Thyroid gland (tissue), 4 donors: ENCODE data around the gene EML1. TPM values are rescaled to one million over a fixed set of nuclear protein-coding genes. Genes with fewer than 3 reads are reported as not detected.

Experiments used
- DNase-seq, 2 donors: peaks; one replicate each; pipeline ENCODE4 v3.0.0-alpha.2; 2019
- H3K27ac ChIP-seq, 3 donors: fragments of 200-600 bp; sonication (generic); 1 replicate in 2 of 3; 2 replicates in 1 of 3; pipeline ENCODE4 v1.5.1; 2016 to 2019; ENCODE audit warnings: mild to moderate bottlenecking in 1 of 3, moderate library complexity in 1 of 3
- H3K27me3 ChIP-seq: fragments of 200-600 bp; sonication (generic); one replicate; pipeline ENCODE4 v1.5.1; 2019
- H3K36me3 ChIP-seq, 2 donors: fragments of 200-600 bp; sonication (generic); one replicate each; pipeline ENCODE4 v1.5.1; 2016 to 2019
- H3K4me1 ChIP-seq, 2 donors: fragments of 200-600 bp; sonication (generic); one replicate each; pipeline ENCODE4 v1.5.1; 2017 to 2019
- H3K4me3 ChIP-seq, 3 donors: fragments of 200-600 bp; sonication (generic); replicated peaks in 1 of 3; 1 replicate in 2 of 3; 2 replicates in 1 of 3; pipeline ENCODE4 v1.5.1; 2016; ENCODE audit warnings: mild to moderate bottlenecking in 1 of 3
- H3K9me3 ChIP-seq: fragments of 200-600 bp; sonication (generic); one replicate; pipeline ENCODE4 v1.5.1; 2017
- CTCF ChIP-seq, 6 experiments: fragments of 200-600 bp in 3 of 6; fragments of 450-650 bp in 3 of 6; sonication (generic) in 3 of 6; IDR thresholded peaks; one replicate each; pipeline ENCODE4 v1.5.1; 2016 to 2019; ENCODE audit warnings: antibody characterized with exemption in 6 of 6, mild to moderate bottlenecking in 2 of 6, inconsistent platforms in 1 of 6, moderate library complexity in 1 of 6
- POLR2A ChIP-seq, 2 donors: fragments of 450-650 bp; IDR thresholded peaks; one replicate each; pipeline ENCODE4 v1.6.1; 2017; ENCODE audit warnings: antibody characterized with exemption in 2 of 2, mild to moderate bottlenecking in 2 of 2, moderate library complexity in 1 of 2
- WGBS, 2 donors: methylation state at CpG; one replicate each; pipeline ENCODE4 v1.1.5; 2017; 5-methylcytosine and 5-hydroxymethylcytosine counted together
- intact Hi-C: fragments of 100-400 bp; cut with DNase I; formaldehyde crosslinking; loops from one replicate; pipeline ENCODE4 v1.15.1; 2023
- total RNA-seq, 4 donors: library from RNA; depleted of rRNA; stranded (reverse); fragments of >200 nt; gene quantifications; one replicate each; pipeline ENCODE4 v1.2.3, GENCODE V29; 2016

Gene EML1
- total RNA-seq, 4 donors from 2014 or later, result 24.2 to 58.7 (median 37.9) TPM

- DNase-seq, result no peak
- no peaks in the 10 kb centered on the region for H3K9me3 ChIP-seq
- H3K4me1 ChIP-seq, result peaks cover 4 to 27% of the 10 kb centered on the region in 2 donors
- intact Hi-C loops, result no loop called here
- no peak overlapping the region for H3K27ac ChIP-seq
- no peak overlapping the region for H3K4me3 ChIP-seq
- H3K36me3 ChIP-seq, result no peaks in the 10 kb centered on the region
- no peaks in the 10 kb centered on the region for H3K27me3 ChIP-seq
- TF ChIP-seq POLR2A (IDR thresholded peaks at IDR 0.05), result no peak
- TF ChIP-seq CTCF (IDR thresholded peaks at IDR 0.05), result no peak
These were observed 62.1 kb downstream of the EML1 start for GRCh38 chr14:99855271-99855670.

GRCh38 chr14:99857551-99857950 is 64.3 kb downstream of the EML1 start:
- peaks cover 0 to 9% of the 10 kb centered on the region in 2 donors for H3K4me1 ChIP-seq

GRCh38 chr14:99860219-99860618 is 67.0 kb downstream of the EML1 start:
- intact Hi-C loops, result no loop called here

More at GRCh38 chr14:99857551-99857950, 64.3 kb downstream of the EML1 start:
- no peaks in the 10 kb centered on the region for H3K27me3 ChIP-seq
- H3K36me3 ChIP-seq, result no peaks in the 10 kb centered on the region
- no peak for DNase-seq
- WGBS, 2 donors, result 93 to 94% methylated on average over 1 of the region's 1 CpG
- no peak overlapping the region for H3K4me3 ChIP-seq
- TF ChIP-seq POLR2A (IDR thresholded peaks at IDR 0.05) (no peak), CTCF (IDR thresholded peaks at IDR 0.05) (no peak)
- intact Hi-C loops, result no loop called here
- no peak overlapping the region for H3K27ac ChIP-seq
- H3K9me3 ChIP-seq, result no peaks in the 10 kb centered on the region

GRCh38 chr14:99862136-99862535 is 68.9 kb downstream of the EML1 start:
- H3K4me1 ChIP-seq, result peaks cover 4 to 9% of the 10 kb centered on the region in 2 donors
- no peak overlapping the region for H3K4me3 ChIP-seq
- H3K27me3 ChIP-seq, result no peaks in the 10 kb centered on the region
- H3K36me3 ChIP-seq, result no peaks in the 10 kb centered on the region
- no peak overlapping the region for H3K27ac ChIP-seq
- intact Hi-C loops, result no loop called here
- DNase-seq, result no peak
- no peaks in the 10 kb centered on the region for H3K9me3 ChIP-seq
- no peak for TF ChIP-seq POLR2A (IDR thresholded peaks at IDR 0.05)
- TF ChIP-seq CTCF (IDR thresholded peaks at IDR 0.05), result no peak
- 97 to 98% methylated on average over 4 of the region's 4 CpGs for WGBS, 2 donors

More at GRCh38 chr14:99860219-99860618, 67.0 kb downstream of the EML1 start:
- Histone ChIP-seq H3K4me1 (peaks cover 0 to under 1% of the 10 kb centered on the region in 2 donors), H3K36me3 (no peaks in the 10 kb centered on the region), H3K27me3 (no peaks in the 10 kb centered on the region), H3K9me3 (no peaks in the 10 kb centered on the region), H3K27ac (no peak overlapping the region), H3K4me3 (no peak overlapping the region)
- no peak for DNase-seq
- TF ChIP-seq CTCF (IDR thresholded peaks at IDR 0.05) (no peak), POLR2A (IDR thresholded peaks at IDR 0.05) (no peak)
- WGBS, 2 donors, result 87 to 93% methylated on average over 5 of the region's 5 CpGs

GRCh38 chr14:99863059-99863458 is 69.8 kb downstream of the EML1 start:
- no peak for TF ChIP-seq POLR2A (IDR thresholded peaks at IDR 0.05)
- TF ChIP-seq CTCF (IDR thresholded peaks at IDR 0.05), result no peak
- no peaks in the 10 kb centered on the region for H3K9me3 ChIP-seq
- no peaks in the 10 kb centered on the region for H3K27me3 ChIP-seq
- intact Hi-C loops, result no loop called here
- no peak for DNase-seq
- no peak overlapping the region for H3K27ac ChIP-seq
- 94 to 100% methylated on average over 2 of the region's 2 CpGs for WGBS, 2 donors
- H3K36me3 ChIP-seq, result no peaks in the 10 kb centered on the region
- H3K4me3 ChIP-seq, result no peak overlapping the region
- peaks cover 4 to 9% of the 10 kb centered on the region in 2 donors for H3K4me1 ChIP-seq
